BE2C (cell line): ENCODE measurements around the gene MID1.

Source experiments
- DNase-seq: peaks from one replicate; pipeline ENCODE4 v3.0.0-alpha.2; 2020
- H3K27me3 ChIP-seq: fragments of 250-450 bp; sonication (Bioruptor Pico); 2 replicates; pipeline ENCODE4 v1.5.1; 2020; ENCODE audit warnings: mild to moderate bottlenecking
- H3K36me3 ChIP-seq: fragments of 250-450 bp; sonication (Bioruptor Pico); 2 replicates; pipeline ENCODE4 v1.5.1; 2020; ENCODE audit warnings: mild to moderate bottlenecking
- H3K4me1 ChIP-seq: fragments of 250-450 bp; sonication (Bioruptor Pico); 2 replicates; pipeline ENCODE4 v1.5.1; 2020
- H3K4me3 ChIP-seq: 2 replicates; pipeline ENCODE4 v1.5.1; 2011; ENCODE audit warnings: low read depth, low read length
- H3K9me3 ChIP-seq: fragments of 250-450 bp; sonication (Bioruptor Pico); 2 replicates; pipeline ENCODE4 v1.5.1; 2020
- TF ChIP-seq, protein P1 (sequence below): IDR thresholded peaks from 2 replicates; pipeline ENCODE4 v1.5.1; 2012; ENCODE audit warnings: mild to moderate bottlenecking, low read depth, low read length

MID1 gene

GRCh38 chrX:10542586-10542985 lies 77.8 kb downstream of the MID1 start:
- H3K4me1 ChIP-seq: no peaks in the 10 kb centered on the region
- H3K9me3 ChIP-seq: no peaks in the 10 kb centered on the region
- H3K4me3 ChIP-seq: no peak overlapping the region
- DNase-seq: no peak
- no peaks in the 10 kb centered on the region for H3K27me3 ChIP-seq
- TF ChIP-seq, protein P1, sequence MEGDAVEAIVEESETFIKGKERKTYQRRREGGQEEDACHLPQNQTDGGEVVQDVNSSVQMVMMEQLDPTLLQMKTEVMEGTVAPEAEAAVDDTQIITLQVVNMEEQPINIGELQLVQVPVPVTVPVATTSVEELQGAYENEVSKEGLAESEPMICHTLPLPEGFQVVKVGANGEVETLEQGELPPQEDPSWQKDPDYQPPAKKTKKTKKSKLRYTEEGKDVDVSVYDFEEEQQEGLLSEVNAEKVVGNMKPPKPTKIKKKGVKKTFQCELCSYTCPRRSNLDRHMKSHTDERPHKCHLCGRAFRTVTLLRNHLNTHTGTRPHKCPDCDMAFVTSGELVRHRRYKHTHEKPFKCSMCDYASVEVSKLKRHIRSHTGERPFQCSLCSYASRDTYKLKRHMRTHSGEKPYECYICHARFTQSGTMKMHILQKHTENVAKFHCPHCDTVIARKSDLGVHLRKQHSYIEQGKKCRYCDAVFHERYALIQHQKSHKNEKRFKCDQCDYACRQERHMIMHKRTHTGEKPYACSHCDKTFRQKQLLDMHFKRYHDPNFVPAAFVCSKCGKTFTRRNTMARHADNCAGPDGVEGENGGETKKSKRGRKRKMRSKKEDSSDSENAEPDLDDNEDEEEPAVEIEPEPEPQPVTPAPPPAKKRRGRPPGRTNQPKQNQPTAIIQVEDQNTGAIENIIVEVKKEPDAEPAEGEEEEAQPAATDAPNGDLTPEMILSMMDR: no peak
- H3K36me3 ChIP-seq: no peaks in the 10 kb centered on the region

GRCh38 chrX:10538831-10539230 lies 81.6 kb downstream of the MID1 start:
- no peak for DNase-seq
- Histone ChIP-seq H3K4me3 (no peak overlapping the region), H3K27me3 (no peaks in the 10 kb centered on the region), H3K4me1 (no peaks in the 10 kb centered on the region; the same call in 1 of the 2 replicates), H3K36me3 (no peaks in the 10 kb centered on the region), H3K9me3 (no peaks in the 10 kb centered on the region)
- TF ChIP-seq, protein P1: no peak

GRCh38 chrX:10537308-10537707 lies 83.1 kb downstream of the MID1 start:
- H3K9me3 ChIP-seq: no peaks in the 10 kb centered on the region
- no peaks in the 10 kb centered on the region; the same call in 1 of the 2 replicates for H3K4me1 ChIP-seq
- no peak for DNase-seq
- TF ChIP-seq, protein P1: no peak
- no peaks in the 10 kb centered on the region for H3K36me3 ChIP-seq
- H3K27me3 ChIP-seq: no peaks in the 10 kb centered on the region
- H3K4me3 ChIP-seq: no peak overlapping the region

DNA sequence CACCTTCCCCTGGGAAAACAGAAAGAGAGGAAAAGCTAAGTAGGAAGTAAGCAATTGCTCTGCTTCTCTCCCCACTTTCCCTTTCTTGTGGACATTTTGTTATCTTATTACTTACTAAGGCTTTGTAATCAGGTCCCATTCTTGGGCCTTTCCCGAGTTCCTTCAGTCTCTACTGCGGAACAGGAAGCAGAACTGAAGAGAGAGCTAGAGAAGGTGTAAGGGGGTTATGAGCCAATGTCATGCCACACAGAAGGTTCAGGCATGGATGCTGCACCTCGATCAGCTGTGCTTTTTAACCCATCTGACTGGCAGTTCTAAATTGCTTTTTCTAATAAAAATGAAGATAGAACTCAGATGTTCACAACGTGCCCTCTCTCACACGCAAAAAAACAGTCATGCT lies 83.6 kb downstream of the MID1 start:
- H3K4me1 ChIP-seq: no peaks in the 10 kb centered on the region; the same call in 1 of the 2 replicates
- no peaks in the 10 kb centered on the region for H3K9me3 ChIP-seq
- no peaks in the 10 kb centered on the region for H3K36me3 ChIP-seq
- H3K4me3 ChIP-seq: no peak overlapping the region
- no peaks in the 10 kb centered on the region for H3K27me3 ChIP-seq
- TF ChIP-seq, protein P1: no peak
- DNase-seq: no peak

DNA sequence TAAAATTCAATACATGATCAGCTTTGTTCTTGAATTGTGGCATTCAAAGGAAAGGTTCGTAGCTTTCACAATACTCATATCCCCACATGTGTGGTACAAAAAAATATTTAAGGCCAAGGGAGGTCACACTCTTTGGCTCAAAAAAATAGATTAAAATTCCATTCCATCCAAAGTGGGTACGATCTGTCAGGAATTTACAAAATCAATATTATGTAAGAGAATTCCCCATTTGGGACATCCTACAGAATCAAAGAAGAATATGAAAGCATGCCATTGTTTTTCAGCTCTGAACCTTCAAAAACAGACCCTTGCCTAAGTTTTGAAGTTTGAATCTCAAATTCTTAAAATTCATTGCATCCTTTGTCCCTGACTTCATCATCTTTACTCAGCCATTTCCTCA lies 85.8 kb downstream of the MID1 start:
- no peak for DNase-seq
- H3K36me3 ChIP-seq: no peaks in the 10 kb centered on the region
- H3K4me3 ChIP-seq: no peak overlapping the region
- H3K27me3 ChIP-seq: no peaks in the 10 kb centered on the region
- no peaks in the 10 kb centered on the region; the same call in 1 of the 2 replicates for H3K4me1 ChIP-seq
- H3K9me3 ChIP-seq: no peaks in the 10 kb centered on the region
- TF ChIP-seq, protein P1: no peak

DNA sequence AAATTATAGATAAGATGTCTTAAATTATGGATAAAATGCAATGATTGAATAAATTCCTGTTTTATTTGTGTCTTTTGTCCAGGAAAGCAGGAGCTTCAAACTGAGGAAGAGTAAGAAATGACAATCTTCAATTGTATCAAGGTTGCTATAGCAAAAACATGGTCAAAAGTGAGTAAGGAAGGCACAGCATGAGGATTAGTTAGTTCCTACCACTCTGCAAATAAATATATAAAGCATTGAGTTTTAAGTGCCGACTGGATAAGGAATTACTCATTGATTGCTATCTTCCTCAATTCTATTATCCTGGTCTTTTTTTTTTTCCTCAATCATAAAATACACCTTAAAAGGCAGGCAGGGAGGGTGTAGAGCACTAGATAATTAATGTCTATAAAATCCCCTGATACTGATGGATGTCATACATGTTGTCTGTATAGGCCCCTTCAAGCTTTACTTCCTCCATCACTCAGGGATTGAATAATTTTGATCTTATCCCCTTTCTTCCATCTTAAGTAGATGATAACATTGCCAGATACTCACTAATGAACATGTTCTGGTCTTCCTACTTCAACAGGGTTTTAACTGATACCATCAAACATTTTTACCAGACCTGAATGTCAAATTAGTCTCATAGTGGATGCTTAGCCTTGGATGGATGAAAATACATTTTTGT lies 86.6 kb downstream of the MID1 start:
- Histone ChIP-seq H3K36me3 (no peaks in the 10 kb centered on the region), H3K4me1 (no peaks in the 10 kb centered on the region; the same call in 1 of the 2 replicates), H3K9me3 (no peaks in the 10 kb centered on the region), H3K27me3 (no peaks in the 10 kb centered on the region), H3K4me3 (no peak overlapping the region)
- no peak for DNase-seq
- TF ChIP-seq, protein P1: no peak
